ENCODE data around the gene TSPO. TPM values are rescaled to one million over a fixed set of nuclear protein-coding genes. Genes with fewer than 3 reads are reported as not detected.

TSPO gene
- total and polyA plus RNA-seq, 7 experiments from 2014 or later, result 56.1 to 357 (median 102) TPM

DNA sequence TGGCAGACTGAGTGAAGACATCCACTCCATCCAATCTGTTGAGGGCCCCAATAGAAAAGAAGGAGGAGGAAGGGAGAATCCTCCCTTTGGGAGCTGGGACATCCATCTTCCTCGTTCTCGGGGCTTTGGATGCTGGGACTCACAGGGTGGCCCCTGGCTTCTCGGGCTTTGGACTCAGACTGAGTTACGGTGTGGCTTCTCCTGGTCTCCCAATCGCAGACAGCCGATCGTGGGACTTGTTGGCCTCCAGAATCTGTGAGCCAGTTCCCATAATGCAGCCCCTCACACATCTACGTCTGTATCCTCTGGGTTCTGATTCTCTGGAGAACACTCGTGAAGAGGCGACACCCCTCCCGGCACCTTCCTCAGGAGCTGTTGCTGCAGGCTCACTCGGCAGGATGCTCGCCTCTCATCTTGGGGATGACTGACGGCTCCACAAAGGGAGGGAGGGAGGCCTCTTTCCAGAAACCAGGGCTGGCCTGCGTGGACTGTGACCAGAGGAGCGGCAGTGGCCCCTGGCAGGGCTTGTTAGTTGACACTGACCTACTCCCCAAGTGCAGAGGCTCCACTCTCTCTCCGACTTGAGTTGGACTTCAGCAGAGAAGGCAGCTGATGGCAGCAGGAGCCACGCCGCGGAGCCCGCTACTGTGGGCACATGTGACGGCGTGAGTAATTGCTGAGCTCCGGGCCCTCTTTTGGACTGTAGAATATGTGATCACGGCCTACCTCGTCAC, 50.3 kb downstream of the TSPO start:
- Mint-ChIP-seq H3K4me1 (peaks cover 5 to 14% (median 9%) of the 10 kb centered on the region in 7 donors), H3K36me3 (no peaks in the 10 kb centered on the region), H3K27ac (no peak overlapping the region), H3K4me3 (no peak overlapping the region), H3K9me3 (peaks cover 0 to 1% (median 0%) of the 10 kb centered on the region in 11 donors), H3K27me3 (peaks cover 0 to 7% (median 5%) of the 10 kb centered on the region in 5 donors)
- DNase-seq (no peak), ATAC-seq (no peak)
- Histone ChIP-seq H3K4me1 (ENCODE audit: control insufficient read depth in 2 of 2, insufficient read depth in 2 of 2, low read length in 2 of 2) (peaks cover 4 to 14% of the 10 kb centered on the region in 2 donors), H3K27ac (ENCODE audit: low read depth, low read length) (no peak overlapping the region), H3K4me3 (ENCODE audit: low read length) (no peak overlapping the region), H3K9me3 (ENCODE audit: control insufficient read depth in 2 of 3, low read length in 3 of 3) (no peaks in the 10 kb centered on the region), H3K27me3 (ENCODE audit: control insufficient read depth in 2 of 2, insufficient read depth in 2 of 2, low read length in 2 of 2) (no peaks in the 10 kb centered on the region), H3K36me3 (ENCODE audit: control insufficient read depth in 2 of 3, insufficient read depth in 3 of 3, low read length in 3 of 3) (no peaks in the 10 kb centered on the region)
- intact Hi-C loops (cut with micrococcal nuclease), result no loop called here
- CTCF ChIA-PET, result no interaction called here
- POLR2A ChIA-PET, result no interaction called here

DNA sequence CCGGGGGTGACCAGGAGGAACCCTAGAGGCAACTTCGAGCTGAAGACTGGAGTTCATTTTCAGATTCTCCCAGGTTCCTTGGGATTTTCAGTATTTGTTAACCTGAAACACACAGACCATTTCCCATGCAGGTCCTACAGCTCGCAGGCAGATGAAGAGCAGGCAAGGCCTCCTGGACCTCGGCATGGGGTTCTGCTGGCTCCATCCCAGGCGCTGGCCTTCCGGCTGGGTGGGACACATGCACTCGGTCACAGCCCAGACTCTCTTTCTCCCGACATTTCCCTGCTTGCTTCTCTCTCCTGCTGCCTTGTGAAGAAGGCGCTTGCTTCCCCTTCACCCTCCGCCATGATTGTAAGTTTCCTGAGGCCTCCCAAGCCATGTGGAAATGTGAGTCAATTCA, 51.0 kb downstream of the TSPO start:
- Histone ChIP-seq H3K4me3 (ENCODE audit: low read length) (no peak overlapping the region), H3K27me3 (ENCODE audit: control insufficient read depth in 2 of 2, insufficient read depth in 2 of 2, low read length in 2 of 2) (no peaks in the 10 kb centered on the region), H3K4me1 (ENCODE audit: control insufficient read depth in 2 of 2, insufficient read depth in 2 of 2, low read length in 2 of 2) (peaks cover 5 to 19% of the 10 kb centered on the region in 2 donors), H3K27ac (ENCODE audit: low read depth, low read length) (no peak overlapping the region), H3K9me3 (ENCODE audit: control insufficient read depth in 2 of 3, low read length in 3 of 3) (no peaks in the 10 kb centered on the region), H3K36me3 (ENCODE audit: control insufficient read depth in 2 of 3, insufficient read depth in 3 of 3, low read length in 3 of 3) (no peaks in the 10 kb centered on the region)
- Mint-ChIP-seq H3K4me3 (no peak overlapping the region), H3K4me1 (peaks cover 5 to 15% (median 10%) of the 10 kb centered on the region in 7 donors), H3K27me3 (peaks cover 0 to 7% (median 5%) of the 10 kb centered on the region in 5 donors), H3K27ac (no peak overlapping the region), H3K36me3 (no peaks in the 10 kb centered on the region), H3K9me3 (peaks cover 0 to 1% (median 0%) of the 10 kb centered on the region in 11 donors)
- CTCF ChIA-PET, result no interaction called here
- ATAC-seq, result no peak
- POLR2A ChIA-PET, result no interaction called here
- intact Hi-C loops (cut with micrococcal nuclease), result no loop called here
- no peak for DNase-seq

DNA sequence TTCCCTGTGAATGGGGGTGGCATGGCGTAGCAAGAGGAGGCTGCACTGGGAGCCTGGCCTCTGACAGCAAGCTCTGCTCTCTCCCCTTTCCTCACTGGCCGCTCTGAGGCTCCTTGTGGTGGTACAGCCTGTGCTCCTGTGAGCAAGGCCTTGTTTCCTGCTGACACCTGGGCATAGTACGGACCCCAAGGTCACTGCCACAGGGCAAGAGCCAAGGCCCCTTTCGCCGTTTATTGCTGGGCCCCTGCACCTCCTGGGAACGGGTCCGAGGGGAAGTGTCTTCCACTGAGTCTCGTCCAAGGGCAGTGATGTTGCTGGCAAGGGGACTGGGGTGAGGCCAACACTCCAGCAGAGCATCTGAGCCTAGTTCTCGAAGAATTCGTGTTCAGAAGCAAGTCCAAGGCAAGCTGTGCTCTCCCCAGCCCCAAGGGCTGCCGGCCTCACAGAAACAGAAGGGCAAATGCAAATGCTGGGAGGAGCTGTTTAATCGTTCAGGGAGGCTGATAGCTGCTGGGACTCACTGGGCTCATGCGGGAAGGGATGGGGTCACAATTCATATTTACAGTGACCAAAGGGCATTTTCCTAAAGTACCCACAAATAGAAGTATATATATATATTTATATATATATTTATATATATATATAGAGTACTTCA, 51.5 kb downstream of the TSPO start:
- ChIA-PET CTCF (no interaction called here), POLR2A (no interaction called here)
- H3K4me1 Mint-ChIP-seq, result peaks cover 5 to 19% (median 12%) of the 10 kb centered on the region in 7 donors
- intact Hi-C loops (cut with micrococcal nuclease), result no loop called here
- peaks cover 5 to 19% of the 10 kb centered on the region in 2 donors for H3K4me1 ChIP-seq (ENCODE audit: control insufficient read depth in 2 of 2, insufficient read depth in 2 of 2, low read length in 2 of 2)
- no peaks in the 10 kb centered on the region for H3K27me3 ChIP-seq (ENCODE audit: control insufficient read depth in 2 of 2, insufficient read depth in 2 of 2, low read length in 2 of 2)
- no peak for ATAC-seq
- no peaks in the 10 kb centered on the region for H3K9me3 ChIP-seq (ENCODE audit: control insufficient read depth in 2 of 3, low read length in 3 of 3)
- no peaks in the 10 kb centered on the region for H3K36me3 Mint-ChIP-seq
- H3K27ac Mint-ChIP-seq, result no peak overlapping the region
- peaks cover 0 to 7% (median 5%) of the 10 kb centered on the region in 5 donors for H3K27me3 Mint-ChIP-seq
- H3K36me3 ChIP-seq (ENCODE audit: control insufficient read depth in 2 of 3, insufficient read depth in 3 of 3, low read length in 3 of 3), result no peaks in the 10 kb centered on the region
- no peak overlapping the region for H3K4me3 Mint-ChIP-seq
- H3K9me3 Mint-ChIP-seq, result peaks cover 0 to 1% (median 0%) of the 10 kb centered on the region in 11 donors
- H3K27ac ChIP-seq (ENCODE audit: low read depth, low read length), result no peak overlapping the region
- no peak for DNase-seq
- H3K4me3 ChIP-seq (ENCODE audit: low read length), result no peak overlapping the region

DNA sequence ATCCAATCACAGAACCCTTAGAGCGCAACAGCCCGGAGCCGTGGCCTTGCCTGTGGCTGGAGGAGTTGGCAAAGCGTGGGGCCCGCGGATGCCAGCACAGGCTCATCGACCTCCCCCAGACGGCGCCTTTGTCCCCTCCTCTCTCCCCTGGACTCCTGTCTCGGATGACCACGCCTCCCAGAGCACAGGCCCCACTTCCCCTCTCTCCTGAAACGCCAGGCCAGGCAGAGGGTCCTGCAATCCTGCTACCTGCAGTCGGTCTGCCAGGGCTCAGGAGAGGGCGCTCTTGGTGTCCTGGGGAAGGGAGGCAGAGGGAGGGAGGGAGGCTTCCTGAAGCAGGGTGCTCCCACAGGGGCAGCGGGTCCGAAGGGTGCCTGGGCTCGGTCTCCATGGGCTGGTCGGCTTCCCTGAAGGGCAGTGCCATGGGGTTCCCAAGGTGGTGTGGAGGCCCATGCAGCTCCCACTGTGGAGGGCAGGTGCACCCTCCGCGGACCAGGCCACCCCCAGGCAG, 52.2 kb downstream of the TSPO start:
- ChIA-PET POLR2A (no interaction called here), CTCF (no interaction called here)
- Mint-ChIP-seq H3K27ac (peak overlapping the region in 1 of 9 donors; percentile 60), H3K27me3 (peaks cover 0 to 7% (median 5%) of the 10 kb centered on the region in 5 donors), H3K9me3 (peaks cover 0 to 1% (median 0%) of the 10 kb centered on the region in 11 donors), H3K4me1 (peaks cover 5 to 19% (median 13%) of the 10 kb centered on the region in 7 donors), H3K36me3 (no peaks in the 10 kb centered on the region), H3K4me3 (no peak overlapping the region)
- H3K4me3 ChIP-seq (ENCODE audit: low read length), result no peak overlapping the region
- H3K27ac ChIP-seq (ENCODE audit: low read depth, low read length), result no peak overlapping the region
- no peak for DNase-seq
- no peaks in the 10 kb centered on the region for H3K36me3 ChIP-seq (ENCODE audit: control insufficient read depth in 2 of 3, insufficient read depth in 3 of 3, low read length in 3 of 3)
- H3K27me3 ChIP-seq (ENCODE audit: control insufficient read depth in 2 of 2, insufficient read depth in 2 of 2, low read length in 2 of 2), result no peaks in the 10 kb centered on the region
- peaks cover 5 to 19% of the 10 kb centered on the region in 2 donors for H3K4me1 ChIP-seq (ENCODE audit: control insufficient read depth in 2 of 2, insufficient read depth in 2 of 2, low read length in 2 of 2)
- no peaks in the 10 kb centered on the region for H3K9me3 ChIP-seq (ENCODE audit: control insufficient read depth in 2 of 3, low read length in 3 of 3)
- intact Hi-C loops (cut with micrococcal nuclease), result no loop called here
- ATAC-seq, result no peak

GRCh38 chr22:43205261-43205691, 53.9 kb downstream of the TSPO start:
- peak; percentile 39 for ATAC-seq
- no peaks in the 10 kb centered on the region for H3K36me3 ChIP-seq (ENCODE audit: control insufficient read depth in 2 of 3, insufficient read depth in 3 of 3, low read length in 3 of 3)
- DNase-seq, result no peak
- no peaks in the 10 kb centered on the region for H3K36me3 Mint-ChIP-seq
- intact Hi-C loops (cut with micrococcal nuclease), result no loop called here
- peaks cover 0 to 1% (median 0%) of the 10 kb centered on the region in 11 donors for H3K9me3 Mint-ChIP-seq
- peaks cover 5 to 19% (median 13%) of the 10 kb centered on the region in 7 donors for H3K4me1 Mint-ChIP-seq
- no peaks in the 10 kb centered on the region for H3K9me3 ChIP-seq (ENCODE audit: control insufficient read depth in 2 of 3, low read length in 3 of 3)
- POLR2A ChIA-PET, result no interaction called here
- peak overlapping the region in 3 of 9 donors; percentile 42 to 46 (median 43) for H3K27ac Mint-ChIP-seq
- no peaks in the 10 kb centered on the region for H3K27me3 Mint-ChIP-seq
- H3K27me3 ChIP-seq (ENCODE audit: control insufficient read depth in 2 of 2, insufficient read depth in 2 of 2, low read length in 2 of 2), result no peaks in the 10 kb centered on the region
- H3K4me3 ChIP-seq (ENCODE audit: low read length), result no peak overlapping the region
- no peak overlapping the region for H3K27ac ChIP-seq (ENCODE audit: low read depth, low read length)
- CTCF ChIA-PET, result no interaction called here
- H3K4me1 ChIP-seq (ENCODE audit: control insufficient read depth in 2 of 2, insufficient read depth in 2 of 2, low read length in 2 of 2), result peaks cover 5 to 19% of the 10 kb centered on the region in 2 donors
- H3K4me3 Mint-ChIP-seq, result no peak overlapping the region

- peak overlapping the region in 5 of 10 donors; percentile 27 to 67 (median 50) for H3K4me3 Mint-ChIP-seq
- intact Hi-C loops (cut with micrococcal nuclease), result no loop called here
- DNase-seq (no peak), ATAC-seq (peak; percentile 66)
- ChIA-PET POLR2A (no interaction called here), CTCF (no interaction called here)
- Histone ChIP-seq H3K9me3 (ENCODE audit: control insufficient read depth in 2 of 3, low read length in 3 of 3) (no peaks in the 10 kb centered on the region), H3K4me1 (ENCODE audit: control insufficient read depth in 2 of 2, insufficient read depth in 2 of 2, low read length in 2 of 2) (peaks cover 5 to 19% of the 10 kb centered on the region in 2 donors), H3K4me3 (ENCODE audit: low read length) (no peak overlapping the region), H3K27me3 (ENCODE audit: control insufficient read depth in 2 of 2, insufficient read depth in 2 of 2, low read length in 2 of 2) (no peaks in the 10 kb centered on the region), H3K27ac (ENCODE audit: low read depth, low read length) (no peak overlapping the region), H3K36me3 (ENCODE audit: control insufficient read depth in 2 of 3, insufficient read depth in 3 of 3, low read length in 3 of 3) (no peaks in the 10 kb centered on the region)
- H3K27ac Mint-ChIP-seq, result peak overlapping the region in 5 of 9 donors; percentile 17 to 70 (median 38)
- H3K9me3 Mint-ChIP-seq, result peaks cover 0 to 1% (median 0%) of the 10 kb centered on the region in 11 donors
- H3K4me1 Mint-ChIP-seq, result peaks cover 5 to 19% (median 13%) of the 10 kb centered on the region in 7 donors
- no peaks in the 10 kb centered on the region for H3K27me3 Mint-ChIP-seq
- H3K36me3 Mint-ChIP-seq, result no peaks in the 10 kb centered on the region
Measured at GRCh38 chr22:43205748-43206508, 54.6 kb downstream of the TSPO start.
